ENCODE measurements around the gene RLIM.
"Not testable (repeated sequence)": the region's sequence is repeated elsewhere in the genome, so short reads cannot be mapped to it uniquely, and the experiment has no call there.

Gene RLIM, protein sequence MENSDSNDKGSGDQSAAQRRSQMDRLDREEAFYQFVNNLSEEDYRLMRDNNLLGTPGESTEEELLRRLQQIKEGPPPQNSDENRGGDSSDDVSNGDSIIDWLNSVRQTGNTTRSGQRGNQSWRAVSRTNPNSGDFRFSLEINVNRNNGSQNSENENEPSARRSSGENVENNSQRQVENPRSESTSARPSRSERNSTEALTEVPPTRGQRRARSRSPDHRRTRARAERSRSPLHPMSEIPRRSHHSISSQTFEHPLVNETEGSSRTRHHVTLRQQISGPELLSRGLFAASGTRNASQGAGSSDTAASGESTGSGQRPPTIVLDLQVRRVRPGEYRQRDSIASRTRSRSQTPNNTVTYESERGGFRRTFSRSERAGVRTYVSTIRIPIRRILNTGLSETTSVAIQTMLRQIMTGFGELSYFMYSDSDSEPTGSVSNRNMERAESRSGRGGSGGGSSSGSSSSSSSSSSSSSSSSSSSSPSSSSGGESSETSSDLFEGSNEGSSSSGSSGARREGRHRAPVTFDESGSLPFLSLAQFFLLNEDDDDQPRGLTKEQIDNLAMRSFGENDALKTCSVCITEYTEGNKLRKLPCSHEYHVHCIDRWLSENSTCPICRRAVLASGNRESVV

DNA sequence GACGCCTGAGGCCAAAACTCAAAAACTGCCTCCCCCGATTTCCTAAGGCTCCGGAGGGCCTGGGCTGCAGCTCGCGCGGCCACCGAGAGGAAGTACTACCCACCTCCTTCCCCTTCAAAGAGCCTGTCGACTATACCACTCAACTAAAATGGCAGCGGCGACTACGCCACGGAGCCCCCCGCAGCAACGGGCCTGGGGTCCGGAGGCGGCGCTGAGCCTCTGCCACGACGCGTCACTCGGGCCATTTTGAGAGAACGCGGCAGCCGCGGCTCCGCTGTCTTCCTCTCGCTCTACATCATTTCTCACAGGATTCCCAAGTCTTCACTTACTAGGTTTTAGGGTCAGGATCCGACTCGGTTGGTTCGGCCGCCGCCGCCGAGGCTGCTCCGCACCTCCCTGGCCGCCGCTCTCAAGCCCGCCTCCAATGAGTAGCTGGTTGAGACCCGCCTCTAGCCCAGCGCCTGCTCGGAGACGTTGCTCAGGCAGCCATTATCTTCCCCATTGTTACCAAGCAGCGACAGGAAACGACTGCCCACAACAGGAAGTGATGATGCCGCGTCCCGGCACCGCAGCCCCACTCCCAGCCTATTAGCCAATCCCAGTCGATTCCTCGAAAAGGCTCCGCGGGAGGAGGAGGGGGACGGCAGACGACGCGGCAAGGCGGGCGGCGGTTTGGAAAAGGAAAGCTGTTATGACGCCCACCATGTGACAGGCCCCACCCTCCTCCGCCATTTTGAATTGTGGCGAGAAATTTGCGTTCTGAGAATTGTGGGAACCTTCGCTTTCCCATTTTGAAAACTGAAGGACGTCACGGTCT lies at the start of gene RLIM:
RLIM (minus strand) TSS at position 532 of the 817 bp plus-strand sequence. CDS start 18,647 bp downstream, outside the sequence.
- peak; percentile 94 to 96 for DNase-seq

DNA sequence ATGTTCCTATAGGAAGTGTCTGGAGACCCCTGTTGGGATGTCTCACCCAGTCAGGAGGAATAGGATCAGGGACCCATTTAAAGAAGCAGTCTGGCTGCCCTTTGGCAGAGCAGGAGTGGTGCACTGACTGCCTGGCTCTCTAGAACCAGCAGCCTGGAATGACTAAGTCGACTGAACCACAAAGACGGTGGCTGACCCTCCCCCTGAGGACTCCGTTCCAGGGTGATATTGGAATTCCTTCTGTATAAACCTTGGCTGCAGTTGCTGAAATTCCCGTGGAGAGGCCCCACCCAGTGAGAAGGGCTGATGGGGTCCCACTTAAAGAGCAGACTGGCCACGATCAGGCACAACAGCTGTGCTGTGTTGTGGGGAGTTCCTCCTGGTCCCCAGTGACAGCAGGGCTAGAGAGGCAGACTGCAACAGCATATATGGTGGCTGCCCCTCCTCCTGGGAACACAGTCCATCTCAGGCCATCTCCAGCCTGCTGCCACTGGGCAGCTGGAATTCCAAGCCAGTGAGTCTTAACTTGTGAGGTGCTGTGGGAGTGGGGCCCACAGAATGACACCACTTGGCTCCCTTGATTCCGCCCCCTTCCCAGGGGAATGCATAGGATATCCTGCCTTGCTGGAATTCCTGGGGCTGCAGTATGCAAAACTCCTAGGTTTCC lies 41.8 kb upstream of the RLIM start:
- DNase-seq, result no peak

DNA sequence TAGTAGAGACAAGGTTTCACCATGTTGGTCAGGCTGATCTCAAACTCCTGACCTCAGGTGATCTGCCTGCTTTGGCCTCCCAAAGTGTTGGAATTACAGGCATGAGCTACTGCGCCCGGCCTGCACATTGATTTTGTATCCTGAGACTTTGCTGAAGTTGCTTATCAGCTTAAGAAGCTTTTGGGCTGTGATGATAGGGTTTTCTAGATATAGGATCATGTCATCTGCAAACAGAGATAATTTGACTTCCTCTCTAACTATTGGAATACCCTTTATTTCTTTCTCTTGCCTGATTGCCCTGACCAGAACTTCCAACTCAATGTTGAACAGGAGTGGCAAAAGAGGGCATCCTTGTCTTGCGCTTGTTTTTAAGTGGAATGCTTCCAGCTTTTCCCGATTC lies 40.5 kb upstream of the RLIM start:
- not testable (repeated sequence) for DNase-seq

DNA sequence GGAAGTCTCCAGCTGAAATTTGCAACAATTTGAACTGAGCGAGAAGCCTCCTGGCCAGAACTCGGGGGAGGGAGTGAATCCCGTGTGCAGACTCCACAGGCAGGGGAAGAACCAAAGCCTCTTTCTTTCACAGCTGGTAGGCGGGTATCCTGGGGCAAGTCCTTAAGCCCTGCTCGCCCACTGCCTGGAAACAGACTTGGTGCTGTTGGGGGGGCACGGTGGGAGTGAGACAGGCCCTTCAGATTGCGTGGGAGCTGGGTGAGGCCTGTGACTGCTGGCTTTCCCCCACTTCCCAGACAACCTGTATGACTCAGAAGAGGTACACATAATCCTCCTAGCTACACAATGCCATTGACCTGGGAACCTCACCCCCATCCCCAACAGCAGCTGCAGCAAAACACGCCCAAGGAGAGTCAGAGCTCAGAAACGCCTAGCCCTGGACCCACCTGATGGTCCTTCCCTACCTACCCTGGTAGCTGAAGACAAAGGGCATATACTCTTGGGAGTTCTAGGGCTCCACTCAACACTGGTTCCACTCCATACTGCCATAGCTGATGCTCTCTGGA lies 22.4 kb upstream of the RLIM start:
- no peak for DNase-seq

DNA sequence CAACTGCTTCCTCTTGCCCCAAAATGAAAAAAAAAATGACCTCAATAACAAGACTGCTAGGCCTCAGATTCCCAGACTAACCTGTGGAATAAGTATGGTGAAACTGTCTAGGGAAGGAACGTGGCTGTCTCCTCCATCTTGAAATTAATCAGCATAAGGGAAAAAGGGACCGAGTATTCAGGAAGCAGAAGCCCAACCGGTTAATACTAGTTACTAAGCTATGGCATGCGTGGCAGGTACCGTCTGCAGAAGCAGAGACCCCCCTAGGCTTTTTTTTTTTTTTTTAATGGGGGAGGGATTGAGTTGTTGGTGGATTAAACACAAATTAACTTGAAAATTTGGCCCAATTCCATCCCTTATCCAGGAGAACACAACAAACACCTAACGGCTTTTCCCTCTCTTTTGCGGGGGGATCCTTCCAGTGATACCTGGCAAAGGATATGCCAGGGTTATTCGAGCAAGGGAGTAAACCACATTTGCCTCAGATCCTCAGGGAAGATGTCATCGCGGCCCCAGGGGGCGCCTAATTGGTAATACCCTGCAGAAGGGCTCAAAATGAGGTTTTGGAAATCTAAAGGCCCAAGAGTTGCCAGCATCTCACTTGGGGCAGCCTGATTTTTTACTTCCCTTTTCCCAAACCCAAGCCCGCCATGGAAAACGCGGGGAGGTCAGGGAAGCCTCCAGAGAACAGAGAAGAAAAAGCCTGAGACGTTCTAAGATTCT lies 893 bp downstream of the RLIM start:
- peak in 1 of 2 donors; percentile 4 for DNase-seq

GRCh38 chrX:74606799-74607198 lies 7.6 kb downstream of the RLIM start:
- no peak for DNase-seq

- no peak for DNase-seq
These were observed 8.1 kb downstream of the RLIM start for GRCh38 chrX:74606342-74606741.

GRCh38 chrX:74603040-74603439 lies 11.4 kb downstream of the RLIM start:
- DNase-seq, result no peak

DNA sequence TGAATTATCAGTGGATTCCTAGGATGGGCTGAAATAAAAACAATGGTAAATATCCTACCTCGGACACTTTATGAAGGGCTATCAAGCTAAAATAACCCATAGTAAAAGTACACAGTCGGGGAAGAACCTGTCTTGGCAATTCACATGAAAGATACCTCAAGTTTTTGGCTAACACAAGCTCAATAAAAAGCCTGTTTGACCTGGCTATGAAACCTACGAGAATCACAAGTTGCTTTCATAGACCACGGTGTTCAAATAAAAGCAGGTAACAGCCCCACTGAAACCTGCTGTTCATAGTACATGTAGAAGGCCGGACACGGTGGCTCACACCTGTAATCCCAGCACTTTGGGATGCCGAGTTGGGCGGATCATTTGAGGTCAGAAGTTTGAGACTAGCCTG lies 12.3 kb downstream of the RLIM start:
- DNase-seq, result no peak

GRCh38 chrX:74593593-74593992 lies 20.8 kb downstream of the RLIM start:
- DNase-seq, result no peak

GRCh38 chrX:74585766-74586165 lies 28.7 kb downstream of the RLIM start:
- no peak for DNase-seq

- no peak for DNase-seq
These were observed 34.7 kb downstream of the RLIM start for GRCh38 chrX:74579597-74580198.

DNA sequence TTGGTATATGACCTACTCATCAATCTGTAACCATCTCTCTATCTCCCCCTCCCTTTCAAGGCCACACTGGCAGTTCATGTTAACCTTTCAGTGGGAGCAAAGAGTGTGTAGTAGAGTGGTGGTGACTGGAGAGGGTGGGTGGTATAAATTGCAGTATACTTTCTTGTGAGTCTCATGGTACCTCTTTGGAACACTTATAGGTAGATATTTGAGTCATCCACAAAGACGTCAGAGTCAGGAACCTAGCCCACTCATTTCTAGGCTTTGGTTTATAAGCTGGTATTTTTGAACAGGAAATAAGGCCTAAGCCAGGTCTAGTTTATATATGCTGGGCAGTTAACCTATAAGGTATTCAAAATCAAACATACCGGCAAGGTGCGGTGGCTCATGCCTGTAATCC lies 36.3 kb downstream of the RLIM start:
- DNase-seq, result no peak

GRCh38 chrX:74557378-74557777 lies 57.0 kb downstream of the RLIM start:
- no peak for DNase-seq

DNA sequence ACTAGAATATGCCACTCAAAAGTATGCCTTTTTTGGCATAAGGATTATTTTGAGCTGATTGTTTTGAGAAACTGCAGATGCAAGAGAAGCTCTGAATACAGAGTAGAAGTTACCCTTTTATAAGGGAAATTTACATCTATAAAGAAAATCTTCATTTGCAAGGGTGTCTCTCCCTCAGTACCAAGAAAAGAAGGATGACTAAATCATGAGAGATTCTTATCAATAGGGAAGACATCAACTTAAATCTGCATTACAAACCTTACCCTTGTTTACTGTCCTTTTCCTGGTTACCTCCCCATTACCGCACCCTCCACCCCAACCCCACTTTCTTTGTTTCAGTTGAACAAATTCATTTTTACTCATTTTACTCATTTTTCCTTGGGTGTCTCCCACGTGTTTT lies 62.5 kb downstream of the RLIM start:
- no peak for DNase-seq

GRCh38 chrX:74550295-74550802 lies 64.1 kb downstream of the RLIM start:
- peak; percentile 82 to 86 for DNase-seq

DNA sequence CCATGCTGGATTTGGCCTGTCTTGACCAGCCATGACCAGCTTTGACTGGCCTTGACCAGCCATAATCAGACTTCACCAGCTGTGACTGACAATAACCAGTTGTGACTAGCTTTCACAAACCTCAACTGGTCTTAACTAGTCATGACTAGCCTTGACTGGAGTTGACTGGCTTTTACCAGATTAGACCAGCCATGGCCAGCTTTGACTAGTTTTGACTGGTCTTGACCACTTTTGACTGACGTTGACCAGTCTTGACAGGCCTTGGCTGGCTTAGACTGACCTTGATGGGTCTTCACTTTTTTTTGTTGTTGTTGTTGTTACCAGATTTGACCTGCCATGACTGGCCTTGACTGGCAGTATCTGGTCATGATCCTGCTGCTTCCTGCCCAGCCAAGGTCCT lies 67.4 kb downstream of the RLIM start:
- DNase-seq, result no peak

DNA sequence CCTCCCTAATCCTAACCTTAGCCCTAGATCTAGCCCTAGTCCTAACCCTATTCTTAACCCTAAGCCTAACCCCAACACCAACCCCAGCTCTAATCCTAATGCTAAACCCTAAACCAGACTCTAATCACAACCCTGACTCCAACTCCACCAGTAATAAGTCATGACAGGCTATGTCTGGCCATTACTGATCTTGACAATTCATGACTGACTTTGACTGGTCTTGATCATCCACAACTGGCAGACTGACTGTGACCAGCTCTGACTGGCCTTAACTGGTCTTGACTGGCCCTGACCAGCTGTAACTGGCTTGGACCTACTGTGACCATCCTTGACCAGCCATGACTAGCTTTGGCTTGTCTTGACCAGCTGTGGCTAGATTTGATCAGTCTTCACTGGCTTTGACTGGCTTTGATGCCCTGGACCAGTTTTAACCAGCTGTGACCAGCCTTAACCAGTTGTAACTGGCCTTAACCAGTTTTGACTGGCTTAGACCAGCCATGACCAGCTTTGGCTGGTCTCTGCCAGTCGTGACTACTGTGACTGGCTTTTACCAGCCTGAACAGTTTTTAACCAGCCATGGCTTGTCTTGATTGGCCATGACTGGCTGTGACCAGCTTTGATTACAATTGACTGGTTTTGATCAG lies 68.4 kb downstream of the RLIM start:
- DNase-seq, result no peak

DNA sequence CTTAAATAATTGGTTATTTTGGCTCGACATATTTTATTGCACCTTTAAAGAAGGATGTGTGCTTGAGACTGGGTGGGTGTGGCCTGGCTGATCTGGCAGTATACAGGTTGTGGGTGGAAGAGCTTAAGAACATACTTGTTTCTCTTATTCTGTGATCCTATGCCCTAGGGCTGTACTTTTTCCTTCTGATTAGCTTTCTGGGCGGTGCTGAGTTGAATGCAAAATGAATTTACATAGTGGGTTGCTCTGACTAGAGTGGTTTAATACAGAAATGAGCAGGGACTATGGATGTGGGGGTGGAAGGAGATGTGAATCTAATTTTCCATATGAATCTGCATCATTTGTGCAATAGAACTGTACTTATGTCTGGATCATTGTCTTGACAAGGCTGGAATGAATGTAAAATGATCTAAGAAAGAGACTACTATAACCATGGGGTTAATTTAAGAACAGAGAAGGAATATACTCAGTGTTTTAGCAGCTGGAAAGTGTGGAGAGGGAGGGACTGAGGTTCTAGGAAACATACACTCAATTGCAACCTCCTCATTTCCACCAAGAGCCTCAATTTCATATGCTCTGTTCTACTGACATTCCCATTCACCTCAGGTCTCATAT lies 73.7 kb downstream of the RLIM start:
- no peak for DNase-seq

DNA sequence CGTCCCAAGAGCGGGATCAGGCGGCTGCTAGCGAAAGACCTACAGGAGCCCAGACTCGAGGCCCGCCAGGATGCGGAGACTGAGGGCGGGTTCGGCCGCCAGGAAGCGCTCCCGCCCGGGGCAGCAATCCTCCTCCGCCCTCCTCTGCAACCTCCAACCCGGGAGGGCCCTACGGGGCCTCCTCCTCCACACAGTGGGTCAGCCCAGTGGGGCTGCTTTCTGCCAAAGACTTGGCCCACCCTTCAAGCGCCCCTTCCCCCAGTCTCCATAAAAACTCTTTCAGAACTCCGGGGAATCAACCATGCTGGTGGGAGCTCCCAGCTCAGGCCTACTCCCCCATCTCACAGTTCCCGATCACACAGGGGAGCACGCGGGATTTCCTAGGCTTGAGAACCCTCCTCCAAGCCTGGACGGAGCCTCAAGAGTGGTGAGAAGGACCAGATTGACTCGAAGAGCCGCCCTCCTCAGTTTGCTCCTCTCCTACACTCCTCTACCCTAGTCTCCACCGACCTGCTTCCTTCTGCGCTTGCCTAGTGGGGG lies 77.5 kb downstream of the RLIM start:
- peak in 1 of 2 donors; percentile 3 for DNase-seq
